Psoas muscle (tissue), 8 donors: ENCODE data around the gene SLC2A13. TPM values are rescaled to one million over a fixed set of nuclear protein-coding genes. Genes with fewer than 3 reads are reported as not detected.

Experiments
- ATAC-seq, 4 donors: fragments of 200-7000 bp; cut with Tn5 transposase; one replicate each; pipeline ENCODE4 v1.9.1; 2020; ENCODE audit warnings: moderate library complexity in 3 of 4, mild to moderate bottlenecking in 2 of 4
- DNase-seq, 2 donors: peaks; one replicate each; pipeline ENCODE4 v3.0.0-alpha.2; 2020
- H3K27ac ChIP-seq: fragments of 200-600 bp; one replicate; pipeline ENCODE4 v1.8.0; 2022
- H3K27me3 ChIP-seq, 3 donors: fragments of 200-600 bp in 1 of 3; one replicate each; pipeline versions ENCODE4 v1.6.1 to v1.8.0; 2013 to 2022; ENCODE audit warnings: low read length in 2 of 3, mild to moderate bottlenecking in 2 of 3, moderate library complexity in 1 of 3; ENCODE audit not compliant: insufficient read depth in 3 of 3
- H3K36me3 ChIP-seq, 2 donors: fragments of 200-600 bp in 1 of 2; one replicate each; pipeline versions ENCODE4 v1.6.1 to v1.8.0; 2013 to 2022; ENCODE audit warnings: low read depth in 1 of 2, mild to moderate bottlenecking in 1 of 2, moderate library complexity in 1 of 2; ENCODE audit not compliant: insufficient read depth in 1 of 2
- H3K4me1 ChIP-seq: fragments of 200-600 bp; one replicate; pipeline ENCODE4 v1.8.0; 2022
- H3K4me3 ChIP-seq: fragments of 200-600 bp; one replicate; pipeline ENCODE4 v1.8.0; 2022; ENCODE audit warnings: mild to moderate bottlenecking
- H3K9me3 ChIP-seq: fragments of 200-600 bp; one replicate; pipeline ENCODE4 v1.8.0; 2022
- CTCF ChIP-seq: fragments of 200-600 bp; IDR thresholded peaks from one replicate; pipeline ENCODE4 v1.8.0; 2022; ENCODE audit warnings: antibody characterized with exemption
- WGBS, 3 donors: extraction: QIAGEN DNeasy Blood & Tissue Kit; methylation state at CpG; one replicate each; pipeline versions ENCODE4 v1.1.6 to v1.1.7; 2013; 5-methylcytosine and 5-hydroxymethylcytosine counted together
- intact Hi-C, 2 donors: fragments of 100-400 bp; cut with DNase I; formaldehyde crosslinking; loops; one replicate each; pipeline versions ENCODE4 v1.11.0 to v1.14.2; 2022
- polyA plus RNA-seq, 3 donors: library from polyadenylated mRNA; stranded (reverse); fragments of 200-250 nt; gene quantifications; one replicate each; pipeline ENCODE4 v1.2.3, GENCODE V29; 2013
- total RNA-seq, 4 donors: library from RNA; stranded (reverse); fragmentation: NEBNext Ultra II Directional in 2 of 4; extraction: Animal tissue kit (Norgen Biotek cat#: 25700) in 2 of 4; gene quantifications; one replicate each; pipeline versions ENCODE4 v1.2.1 to v1.2.4, GENCODE V29; 2021 to 2023
- donor health status: healthy with polysubstance abuse.
- donor health status: DM: no; HTN: no; CAD: no; lungs with moderate emphysema.
- donor health status: Bipolar disorder and iron deficiency.
- donor health status: healthy.
- donor health status: DM: yes; HTN: yes; CAD: no.
- donor health status: DM: no; HTN: no; CAD: no.
- donor health status: DM: no; HTN: no; CAD: no.
- donor health status: DM: yes; HTN: yes; CAD: no.

Gene SLC2A13
- total and polyA plus RNA-seq, 7 donors, result 0.39 to 1.7 (median 0.95) TPM

GRCh38 chr12:40028296-40028695, 77.6 kb downstream of the SLC2A13 start:
- no peak overlapping the region for H3K27ac ChIP-seq
- H3K9me3 ChIP-seq, result no peaks in the 10 kb centered on the region
- H3K27me3 ChIP-seq, result no peaks in the 10 kb centered on the region
- no peak for ATAC-seq
- DNase-seq, result no peak
- H3K4me3 ChIP-seq, result no peak overlapping the region
- H3K36me3 ChIP-seq, result no peaks in the 10 kb centered on the region
- no peaks in the 10 kb centered on the region for H3K4me1 ChIP-seq
- no peak for TF ChIP-seq CTCF
- intact Hi-C loops, result no loop called here
- 96 to 97% (median 96%) methylated on average over 5 of the region's 5 CpGs for WGBS, 3 donors

- DNase-seq, result no peak
- Histone ChIP-seq H3K9me3 (no peaks in the 10 kb centered on the region), H3K27ac (no peak overlapping the region), H3K4me3 (no peak overlapping the region), H3K4me1 (no peaks in the 10 kb centered on the region), H3K36me3 (no peaks in the 10 kb centered on the region), H3K27me3 (no peaks in the 10 kb centered on the region)
- intact Hi-C loops, result no loop called here
- no peak for ATAC-seq
- no peak for TF ChIP-seq CTCF
These were observed 83.0 kb downstream of the SLC2A13 start for GRCh38 chr12:40022850-40023249.

- Histone ChIP-seq H3K36me3 (no peaks in the 10 kb centered on the region), H3K27me3 (no peaks in the 10 kb centered on the region), H3K9me3 (no peaks in the 10 kb centered on the region), H3K4me1 (no peaks in the 10 kb centered on the region), H3K27ac (no peak overlapping the region), H3K4me3 (no peak overlapping the region)
- TF ChIP-seq CTCF, result no peak
- ATAC-seq (no peak), DNase-seq (no peak)
- WGBS, 3 donors, result 87 to 88% (median 88%) methylated on average over 4 of the region's 4 CpGs
- intact Hi-C loops, result no loop called here
These were observed 85.6 kb downstream of the SLC2A13 start for GRCh38 chr12:40020261-40020691.

GRCh38 chr12:40017488-40017887, 88.4 kb downstream of the SLC2A13 start:
- 86 to 100% (median 88%) methylated on average over 1 of the region's 1 CpG for WGBS, 3 donors
- intact Hi-C loops, result no loop called here
- TF ChIP-seq CTCF, result no peak
- Histone ChIP-seq H3K27ac (no peak overlapping the region), H3K27me3 (no peaks in the 10 kb centered on the region), H3K4me3 (no peak overlapping the region), H3K4me1 (no peaks in the 10 kb centered on the region), H3K9me3 (no peaks in the 10 kb centered on the region), H3K36me3 (no peaks in the 10 kb centered on the region)
- no peak for ATAC-seq
- no peak for DNase-seq

- no peaks in the 10 kb centered on the region for H3K36me3 ChIP-seq
- ATAC-seq (no peak), DNase-seq (no peak)
- WGBS, 3 donors, result 66 to 73% (median 73%) methylated on average over 3 of the region's 3 CpGs
- no peaks in the 10 kb centered on the region for H3K9me3 ChIP-seq
- no peaks in the 10 kb centered on the region for H3K4me1 ChIP-seq
- intact Hi-C loops, result no loop called here
- H3K27me3 ChIP-seq, result no peaks in the 10 kb centered on the region
- no peak overlapping the region for H3K27ac ChIP-seq
- no peak for TF ChIP-seq CTCF
- no peak overlapping the region for H3K4me3 ChIP-seq
These were observed 88.9 kb downstream of the SLC2A13 start for GRCh38 chr12:40016980-40017379.
